Measurements from ENCODE around the gene S100A1. TPM values are rescaled to one million over a fixed set of nuclear protein-coding genes. Genes with fewer than 3 reads are reported as not detected.

The S100A1 gene
- total RNA-seq, 1 donor from 2014 or later: not detected

GRCh38 chr1:153631047-153632022 is 3.1 kb downstream of the S100A1 start:
- no peak for TF ChIP-seq CTCF (IDR thresholded peaks at IDR 0.05)
- DNase-seq (ENCODE audit: low spot score in 2 of 2): no peak
- no peaks in the 10 kb centered on the region for H3K9me3 ChIP-seq
- peak overlapping the region; percentile 87 to 94 for H3K27ac ChIP-seq
- no peaks in the 10 kb centered on the region for H3K27me3 ChIP-seq
- intact Hi-C loops (cut with DNase I): no loop called here
- H3K4me1 ChIP-seq: peaks cover 7 to 33% of the 10 kb centered on the region in 2 donors
- no peak overlapping the region for H3K4me3 ChIP-seq
- H3K36me3 ChIP-seq: peaks cover 0 to under 1% of the 10 kb centered on the region in 2 donors

GRCh38 chr1:153633161-153633753 is 5.0 kb downstream of the S100A1 start:
- peaks cover 7 to 27% of the 10 kb centered on the region in 2 donors for H3K4me1 ChIP-seq
- H3K27me3 ChIP-seq: no peaks in the 10 kb centered on the region
- intact Hi-C loops (cut with DNase I): no loop called here
- peak overlapping the region; percentile 97 to 100 for H3K27ac ChIP-seq
- no peak for DNase-seq (ENCODE audit: low spot score in 2 of 2)
- peak overlapping the region; percentile 71 to 97 for H3K4me3 ChIP-seq
- peaks cover 11 to 19% of the 10 kb centered on the region in 2 donors for H3K36me3 ChIP-seq
- no peak for TF ChIP-seq CTCF (IDR thresholded peaks at IDR 0.05)
- H3K9me3 ChIP-seq: no peaks in the 10 kb centered on the region

GRCh38 chr1:153633754-153634665 is 5.8 kb downstream of the S100A1 start, which contains the start of gene CHTOP:
Gene CHTOP, plus strand, starts transcription at chr1:153634066. Its CDS starts 2,523 bp downstream, at chr1:153636589.
- peak within 1 kb of the TSS; percentile 71 to 97 for H3K4me3 ChIP-seq
- no peaks in the 10 kb centered on the region for H3K9me3 ChIP-seq
- TF ChIP-seq CTCF (IDR thresholded peaks at IDR 0.05): no peak
- peaks cover 7 to 24% of the 10 kb centered on the region in 2 donors for H3K4me1 ChIP-seq
- no peaks in the 10 kb centered on the region for H3K27me3 ChIP-seq
- H3K27ac ChIP-seq: peak within 1 kb of the TSS; percentile 97 to 100
- DNase-seq (ENCODE audit: low spot score in 2 of 2): peak; percentile 92 to 99
- intact Hi-C loops (cut with DNase I): loop anchor here (2.0 kb wide), 2 partner anchors 25 to 37 kb away; partner anchors contain the start of gene ILF2
- peaks cover 19 to 27% of the 10 kb centered on the region in 2 donors for H3K36me3 ChIP-seq

GRCh38 chr1:153635872-153636271 is 7.6 kb downstream of the S100A1 start:
- no peak for TF ChIP-seq CTCF (IDR thresholded peaks at IDR 0.05)
- Histone ChIP-seq H3K4me1 (peaks cover 7 to 15% of the 10 kb centered on the region in 2 donors), H3K4me3 (peak overlapping the region; percentile 71 to 97), H3K27ac (peak overlapping the region; percentile 0 to 97), H3K9me3 (no peaks in the 10 kb centered on the region), H3K36me3 (peaks cover 35 to 45% of the 10 kb centered on the region in 2 donors), H3K27me3 (no peaks in the 10 kb centered on the region)
- intact Hi-C loops (cut with DNase I): loop anchor here (2.0 kb wide), 2 partner anchors 27 to 35 kb away; partner anchors contain the start of gene ILF2
- DNase-seq (ENCODE audit: low spot score in 2 of 2): no peak

- Histone ChIP-seq H3K27ac (peak overlapping the region in 1 of 2 donors; percentile 2), H3K4me3 (no peak overlapping the region), H3K36me3 (peaks cover 38 to 50% of the 10 kb centered on the region in 2 donors), H3K27me3 (no peaks in the 10 kb centered on the region), H3K9me3 (no peaks in the 10 kb centered on the region), H3K4me1 (peaks cover 7 to 15% of the 10 kb centered on the region in 2 donors)
- TF ChIP-seq CTCF (IDR thresholded peaks at IDR 0.05): no peak
- DNase-seq (ENCODE audit: low spot score in 2 of 2): no peak
- intact Hi-C loops (cut with DNase I): no loop called here
Observed at GRCh38 chr1:153636312-153636711, 8.1 kb downstream of the S100A1 start.
